GM06990 (cell line): ENCODE measurements around the gene CCDC126.

Source experiments
- DNase-seq: peaks from one replicate; pipeline ENCODE4 v3.0.0-alpha.2; 2011; ENCODE audit not compliant: insufficient read length; ENCODE audit errors: extremely low read depth
- H3K27me3 ChIP-seq: replicated peaks from 2 replicates; pipeline ENCODE4 v1.6.0; 2011; ENCODE audit warnings: low read length; ENCODE audit not compliant: control insufficient read depth, insufficient read depth
- H3K36me3 ChIP-seq: 2 replicates; pipeline ENCODE4 v1.5.1; 2011; ENCODE audit warnings: low read length; ENCODE audit not compliant: control insufficient read depth, insufficient read depth
- H3K4me3 ChIP-seq: replicated peaks from 2 replicates; pipeline ENCODE4 v1.5.1; 2011; ENCODE audit warnings: low read depth, mild to moderate bottlenecking, control low read depth, low read length
- TF ChIP-seq, protein P1 (sequence below): IDR thresholded peaks from 2 replicates; pipeline ENCODE4 v1.5.1; 2011; ENCODE audit warnings: low read length, control low read depth, mild to moderate bottlenecking, inconsistent platforms; ENCODE audit not compliant: insufficient read depth, poor library complexity, severe bottlenecking

Gene CCDC126

DNA sequence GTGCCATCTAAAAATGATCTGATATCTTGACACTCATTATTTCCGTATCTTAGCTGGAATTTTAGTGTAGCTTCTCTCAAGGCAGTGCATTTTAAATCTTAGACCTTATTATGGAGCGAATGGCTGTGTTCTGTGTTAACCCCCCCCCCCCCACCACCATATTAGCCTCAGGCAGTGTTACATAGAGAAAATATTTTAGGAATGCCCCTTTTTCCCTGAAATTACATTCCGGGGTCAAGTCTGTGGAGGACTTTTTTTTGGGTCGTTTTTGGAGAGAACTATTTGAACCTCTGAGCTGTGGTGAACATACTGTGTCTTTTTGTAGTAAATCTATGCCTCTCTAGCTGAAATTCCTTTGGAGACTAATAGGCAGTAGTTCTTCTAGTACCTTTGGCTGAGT is 3.1 kb downstream of the CCDC126 start:
- TF ChIP-seq, protein P1, sequence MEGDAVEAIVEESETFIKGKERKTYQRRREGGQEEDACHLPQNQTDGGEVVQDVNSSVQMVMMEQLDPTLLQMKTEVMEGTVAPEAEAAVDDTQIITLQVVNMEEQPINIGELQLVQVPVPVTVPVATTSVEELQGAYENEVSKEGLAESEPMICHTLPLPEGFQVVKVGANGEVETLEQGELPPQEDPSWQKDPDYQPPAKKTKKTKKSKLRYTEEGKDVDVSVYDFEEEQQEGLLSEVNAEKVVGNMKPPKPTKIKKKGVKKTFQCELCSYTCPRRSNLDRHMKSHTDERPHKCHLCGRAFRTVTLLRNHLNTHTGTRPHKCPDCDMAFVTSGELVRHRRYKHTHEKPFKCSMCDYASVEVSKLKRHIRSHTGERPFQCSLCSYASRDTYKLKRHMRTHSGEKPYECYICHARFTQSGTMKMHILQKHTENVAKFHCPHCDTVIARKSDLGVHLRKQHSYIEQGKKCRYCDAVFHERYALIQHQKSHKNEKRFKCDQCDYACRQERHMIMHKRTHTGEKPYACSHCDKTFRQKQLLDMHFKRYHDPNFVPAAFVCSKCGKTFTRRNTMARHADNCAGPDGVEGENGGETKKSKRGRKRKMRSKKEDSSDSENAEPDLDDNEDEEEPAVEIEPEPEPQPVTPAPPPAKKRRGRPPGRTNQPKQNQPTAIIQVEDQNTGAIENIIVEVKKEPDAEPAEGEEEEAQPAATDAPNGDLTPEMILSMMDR = no peak

DNA sequence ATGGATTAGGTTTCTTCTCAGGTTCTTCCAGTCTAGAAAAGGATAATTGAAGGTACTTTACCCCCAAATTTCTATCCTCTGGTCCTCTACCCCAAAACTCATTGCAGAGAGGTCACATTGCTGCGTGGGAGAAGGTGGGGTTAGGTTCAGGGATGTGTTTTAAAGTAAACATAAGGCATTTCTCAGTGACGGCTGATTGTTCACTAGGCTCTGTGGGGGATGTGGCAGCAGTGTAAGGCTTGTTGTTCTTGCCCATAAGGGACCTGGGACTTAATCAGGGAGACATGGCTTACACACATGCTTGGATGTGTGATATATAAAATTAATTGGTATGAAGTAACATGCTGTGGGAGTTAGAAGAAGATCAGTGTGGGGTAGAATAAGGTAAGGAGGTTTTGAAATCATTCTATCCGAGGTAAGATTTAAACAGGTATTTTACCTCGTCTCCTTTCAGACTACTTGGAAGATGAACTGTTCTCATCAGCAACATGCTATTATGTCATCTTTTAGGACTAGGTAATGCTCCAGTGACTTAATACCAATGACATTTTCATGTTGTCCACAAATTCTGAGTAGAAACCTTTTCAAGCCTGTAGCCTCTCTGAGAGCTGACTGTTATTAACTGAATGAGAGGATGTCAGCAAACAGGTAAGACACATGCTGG is 6.6 kb downstream of the CCDC126 start:
- no peaks in the 10 kb centered on the region; the same call in 1 of the 2 replicates for H3K36me3 ChIP-seq
- H3K27me3 ChIP-seq = no peaks in the 10 kb centered on the region
- peak overlapping the region; percentile 39 for H3K4me3 ChIP-seq
- TF ChIP-seq, protein P1 = no peak
- no peak for DNase-seq

More for the DNA sequence above, 3.1 kb downstream of the CCDC126 start:
- no peak for DNase-seq
- Histone ChIP-seq H3K36me3 (no peaks in the 10 kb centered on the region; the same call in 1 of the 2 replicates), H3K27me3 (no peaks in the 10 kb centered on the region), H3K4me3 (peak overlapping the region; percentile 94)

DNA sequence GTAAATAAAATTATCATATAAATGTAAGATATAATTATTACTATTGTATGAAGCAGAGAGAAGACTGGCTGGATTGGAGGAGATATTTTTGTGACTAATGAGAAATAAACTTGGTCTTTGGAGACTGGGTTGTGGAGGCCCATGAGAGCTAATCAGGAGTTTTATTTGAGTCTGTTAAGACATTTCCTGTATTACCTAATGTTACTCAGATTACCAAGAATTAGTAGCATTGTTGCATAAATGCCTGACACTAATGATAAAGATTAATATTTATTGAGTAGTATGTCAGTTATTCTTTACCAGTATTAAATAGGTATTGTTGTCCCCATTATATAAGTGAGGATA is 7.1 kb downstream of the CCDC126 start:
- no peak for DNase-seq
- no peaks in the 10 kb centered on the region for H3K27me3 ChIP-seq
- TF ChIP-seq, protein P1 = no peak
- H3K4me3 ChIP-seq = no peak overlapping the region
- H3K36me3 ChIP-seq = no peaks in the 10 kb centered on the region; the same call in 1 of the 2 replicates

DNA sequence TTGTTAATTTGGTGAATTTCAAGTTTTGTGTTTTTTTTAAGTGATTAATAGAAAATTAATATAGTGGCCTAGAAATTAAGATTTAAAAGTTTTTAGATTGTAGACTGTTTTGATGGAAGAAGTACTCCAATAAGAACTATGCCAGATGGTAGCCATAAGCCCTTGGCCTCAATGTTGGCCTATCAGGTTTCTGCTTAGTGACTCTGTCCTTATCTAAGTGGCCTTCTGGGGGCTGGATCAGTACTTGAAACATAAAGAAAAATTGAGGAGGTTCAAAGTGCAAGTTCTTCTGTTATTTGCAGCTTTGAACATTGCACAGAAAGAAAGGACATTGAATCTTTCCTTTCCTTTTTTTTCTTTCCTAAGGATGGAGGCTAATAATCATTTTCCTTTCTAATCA is 9.9 kb downstream of the CCDC126 start:
- peaks cover 2% of the 10 kb centered on the region for H3K36me3 ChIP-seq
- no peak for DNase-seq
- TF ChIP-seq, protein P1 = no peak
- no peaks in the 10 kb centered on the region for H3K27me3 ChIP-seq
- H3K4me3 ChIP-seq = no peak overlapping the region

DNA sequence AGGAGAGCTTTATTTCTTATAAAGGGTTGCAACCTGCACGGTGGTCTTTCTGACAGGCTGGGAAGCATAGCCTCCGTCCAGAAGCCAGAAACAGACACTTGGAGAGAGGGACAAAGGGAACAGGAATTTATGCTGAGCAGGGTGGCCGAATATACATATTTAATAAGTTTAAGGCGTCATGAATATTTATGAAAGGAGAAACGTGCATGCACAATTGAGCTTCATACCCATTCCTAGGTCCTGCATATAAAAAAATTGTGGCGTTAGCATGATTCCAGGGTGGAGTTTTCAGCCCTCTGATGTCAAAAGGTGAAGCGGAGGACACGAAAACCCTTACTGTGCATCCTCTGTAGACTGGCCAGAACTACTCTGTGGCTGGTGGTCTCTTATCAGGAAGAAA is 10.7 kb downstream of the CCDC126 start:
- Histone ChIP-seq H3K27me3 (no peaks in the 10 kb centered on the region), H3K36me3 (peaks cover 2% of the 10 kb centered on the region), H3K4me3 (no peak overlapping the region)
- no peak for DNase-seq
- TF ChIP-seq, protein P1 = no peak

DNA sequence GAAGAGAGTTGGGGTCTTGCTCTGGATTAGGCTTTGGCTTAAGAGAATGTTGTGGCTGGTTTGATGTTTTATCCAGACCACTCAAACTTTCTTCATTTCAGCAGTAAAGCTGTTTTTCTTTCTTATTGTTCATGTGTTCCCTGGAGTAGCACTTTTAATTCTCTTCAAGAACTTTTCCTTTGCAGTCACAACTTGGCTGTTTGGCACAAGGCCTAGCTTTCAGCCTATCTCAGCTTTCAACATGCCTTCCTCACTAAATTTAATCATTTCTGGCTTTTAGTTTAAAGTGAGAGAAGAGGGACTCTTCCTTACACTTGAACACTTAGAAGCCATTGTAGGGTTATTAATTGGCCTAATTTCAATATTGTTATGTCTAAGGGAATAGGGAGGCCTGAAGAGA is 18.1 kb downstream of the CCDC126 start:
- no peaks in the 10 kb centered on the region for H3K27me3 ChIP-seq
- peaks cover 2% of the 10 kb centered on the region; the same call in 1 of the 2 replicates for H3K36me3 ChIP-seq
- H3K4me3 ChIP-seq = no peak overlapping the region
- no peak for DNase-seq
- TF ChIP-seq, protein P1 = no peak
